Liver (tissue), 3 donors: Measurements from ENCODE around the gene NAGS.

ENCODE experiments used
- ATF3 ChIP-seq: IDR thresholded peaks from 2 replicates; pipeline ENCODE4 v1.6.1; 2016; ENCODE audit warnings: antibody characterized with exemption
- CTCF ChIP-seq: fragments of 150-350 bp; IDR thresholded peaks from 2 replicates; pipeline ENCODE4 v1.5.1; 2017; ENCODE audit warnings: improper control_type of control experiment, low read depth, low read length; ENCODE audit not compliant: missing input control
- MAX ChIP-seq: IDR thresholded peaks from 2 replicates; pipeline ENCODE4 v1.6.1; 2016; ENCODE audit warnings: antibody characterized with exemption
- donor health status: healthy.
- donor health status: healthy.

- TF ChIP-seq CTCF (no peak), ATF3 (no peak), MAX (no peak)
Measured at GRCh38 chr17:44000141-44000860, 4.1 kb upstream of the NAGS start.
